NCI-H1417 (cell line): Measurements from ENCODE around the gene DNTTIP2.
A peak's percentile ranks its signal among the peaks of the same experiment; 100 is the strongest.
"Not testable (repeated sequence)": the region's sequence is repeated elsewhere in the genome, so short reads cannot be mapped to it uniquely, and the experiment has no call there.

ENCODE experiments used
- DNase-seq, 3 experiments: peaks; one replicate each; lab custom pipeline; 2025; lab: John Stamatoyannopoulos, UW

The DNTTIP2 gene, protein sequence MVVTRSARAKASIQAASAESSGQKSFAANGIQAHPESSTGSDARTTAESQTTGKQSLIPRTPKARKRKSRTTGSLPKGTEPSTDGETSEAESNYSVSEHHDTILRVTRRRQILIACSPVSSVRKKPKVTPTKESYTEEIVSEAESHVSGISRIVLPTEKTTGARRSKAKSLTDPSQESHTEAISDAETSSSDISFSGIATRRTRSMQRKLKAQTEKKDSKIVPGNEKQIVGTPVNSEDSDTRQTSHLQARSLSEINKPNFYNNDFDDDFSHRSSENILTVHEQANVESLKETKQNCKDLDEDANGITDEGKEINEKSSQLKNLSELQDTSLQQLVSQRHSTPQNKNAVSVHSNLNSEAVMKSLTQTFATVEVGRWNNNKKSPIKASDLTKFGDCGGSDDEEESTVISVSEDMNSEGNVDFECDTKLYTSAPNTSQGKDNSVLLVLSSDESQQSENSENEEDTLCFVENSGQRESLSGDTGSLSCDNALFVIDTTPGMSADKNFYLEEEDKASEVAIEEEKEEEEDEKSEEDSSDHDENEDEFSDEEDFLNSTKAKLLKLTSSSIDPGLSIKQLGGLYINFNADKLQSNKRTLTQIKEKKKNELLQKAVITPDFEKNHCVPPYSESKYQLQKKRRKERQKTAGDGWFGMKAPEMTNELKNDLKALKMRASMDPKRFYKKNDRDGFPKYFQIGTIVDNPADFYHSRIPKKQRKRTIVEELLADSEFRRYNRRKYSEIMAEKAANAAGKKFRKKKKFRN

DNA sequence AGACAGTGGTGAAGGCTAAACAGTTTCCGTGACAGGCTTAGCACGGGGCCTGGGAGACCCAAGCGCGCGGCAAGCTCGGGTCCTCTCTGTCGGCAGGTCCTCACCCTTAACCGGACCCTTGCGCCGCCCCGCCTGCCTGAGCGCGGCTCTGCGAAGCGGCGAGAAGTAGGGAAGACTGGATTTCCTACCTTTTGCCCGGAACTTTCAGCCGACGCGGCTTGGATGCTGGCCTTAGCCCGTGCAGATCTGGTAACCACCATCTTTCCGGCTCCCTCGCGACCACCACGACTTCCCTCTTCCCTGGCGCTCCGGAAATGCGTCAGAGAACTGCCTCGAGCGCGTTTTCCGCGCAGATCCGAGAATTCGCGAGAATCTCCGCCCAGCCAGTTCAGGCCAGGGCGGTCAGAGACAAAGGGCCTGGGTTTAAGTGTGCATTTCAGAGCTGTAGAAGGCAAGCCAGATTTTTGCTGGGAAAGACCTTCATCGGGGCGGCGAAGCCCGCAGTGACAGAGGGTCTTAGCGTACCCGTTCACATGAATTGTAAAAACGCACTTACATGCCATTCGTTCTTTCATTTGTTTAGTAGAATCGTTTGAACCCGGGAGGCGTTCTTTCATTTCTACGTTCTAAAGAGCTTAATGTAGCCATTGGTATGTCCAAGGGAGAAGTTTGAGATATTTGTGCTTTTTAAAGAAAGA is at the start of gene DNTTIP2:
Gene DNTTIP2 (minus strand): TSS at position 318 of the 698 bp plus-strand sequence. CDS start 58 bp downstream, at position 260.
- DNase-seq, result peak; percentile 91 to 96 (median 94)

DNA sequence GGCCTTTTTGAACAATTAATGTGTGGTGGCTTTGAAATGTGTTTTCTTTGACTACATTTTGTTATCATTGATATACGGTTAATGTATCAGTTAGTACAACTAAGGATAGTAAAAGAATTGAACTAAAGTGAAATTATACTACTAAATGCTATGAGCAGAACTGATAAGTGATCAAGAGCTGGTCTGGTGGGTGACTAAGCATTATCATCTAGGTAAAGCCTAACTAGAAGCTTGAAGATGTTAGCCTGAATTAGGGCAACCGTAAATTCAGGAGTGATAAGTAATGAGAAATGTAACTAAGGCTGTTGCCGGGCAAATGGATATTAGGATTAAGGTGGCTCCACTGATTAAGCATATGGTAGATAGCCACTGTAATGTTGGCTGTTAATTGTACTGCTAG is 46.2 kb upstream of the DNTTIP2 start:
- DNase-seq, result no peak

DNA sequence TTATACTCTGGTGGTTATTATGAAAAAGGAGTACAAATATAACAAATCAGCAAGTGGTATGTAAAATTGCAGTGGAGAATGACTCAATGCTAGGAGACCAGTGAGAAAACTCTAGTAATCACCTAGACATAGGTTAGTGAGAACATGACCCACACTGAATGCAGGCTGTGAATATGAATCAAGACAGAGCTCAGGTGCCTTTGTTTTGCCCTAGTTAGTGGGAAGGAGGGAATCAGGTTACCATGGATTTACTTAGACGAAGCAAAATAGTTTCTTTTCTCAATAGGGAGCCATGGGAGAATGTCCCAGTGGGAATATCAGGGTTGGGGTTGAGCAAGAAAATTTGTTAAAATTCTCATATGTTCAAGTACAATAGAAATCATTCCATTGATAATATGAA is 40.8 kb upstream of the DNTTIP2 start:
- peak in 1 of 3 experiments; percentile 51 for DNase-seq

DNA sequence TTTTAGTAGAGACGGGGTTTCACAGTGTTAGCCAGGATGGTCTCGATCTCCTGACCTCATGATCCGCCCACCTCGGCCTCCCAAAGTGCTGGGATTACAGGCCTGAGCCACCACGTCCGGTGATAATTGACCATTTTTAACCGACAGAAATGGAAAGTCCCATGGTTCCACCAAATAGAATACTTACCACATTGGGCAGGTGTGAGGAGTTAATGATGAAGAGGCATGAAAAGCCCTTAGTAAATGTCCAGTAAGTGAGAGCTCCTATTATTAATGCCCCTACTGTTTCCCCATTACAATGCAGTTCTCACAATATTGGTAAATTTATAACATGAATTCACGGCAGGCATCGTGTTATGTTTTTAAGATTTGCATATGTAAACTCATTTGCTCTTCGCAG is 38.3 kb upstream of the DNTTIP2 start:
- no peak for DNase-seq

DNA sequence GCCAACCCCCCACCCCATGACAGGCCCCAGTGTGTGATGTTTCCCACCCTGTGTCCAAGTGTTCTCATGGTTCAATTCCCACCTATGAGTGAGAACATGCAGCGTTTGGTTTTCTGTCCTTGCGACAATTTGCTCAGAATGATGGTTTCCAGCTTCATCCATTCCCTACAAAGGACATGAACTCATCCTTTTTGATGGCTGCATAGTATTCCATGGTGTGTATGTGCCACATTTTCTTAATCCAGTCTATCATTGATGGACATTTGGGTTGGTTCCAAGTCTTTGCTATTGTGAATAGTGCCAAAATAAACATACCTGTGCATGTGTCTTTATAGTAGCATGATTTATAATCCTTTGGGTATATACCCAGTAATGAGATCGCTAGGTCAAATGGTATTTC is 31.9 kb upstream of the DNTTIP2 start:
- not testable (repeated sequence) for DNase-seq

DNA sequence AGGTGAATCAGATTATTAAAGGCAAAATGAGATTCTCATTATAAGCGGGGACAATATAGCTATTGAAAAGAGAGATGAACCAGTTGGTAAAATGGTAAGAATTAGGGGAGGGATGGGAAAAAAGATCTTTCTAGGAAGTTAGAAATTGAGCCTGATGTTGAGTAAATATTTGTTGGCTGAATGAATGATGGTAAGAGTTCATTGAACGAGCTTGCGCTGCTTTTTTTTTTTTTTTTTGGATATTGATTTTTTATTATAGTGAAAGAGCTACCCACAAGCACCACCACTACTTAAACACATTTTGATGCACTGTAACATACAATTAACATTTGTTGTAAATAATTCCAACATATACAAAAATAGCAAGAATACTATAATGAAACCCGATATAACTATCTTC is 31.3 kb upstream of the DNTTIP2 start:
- no peak for DNase-seq

DNA sequence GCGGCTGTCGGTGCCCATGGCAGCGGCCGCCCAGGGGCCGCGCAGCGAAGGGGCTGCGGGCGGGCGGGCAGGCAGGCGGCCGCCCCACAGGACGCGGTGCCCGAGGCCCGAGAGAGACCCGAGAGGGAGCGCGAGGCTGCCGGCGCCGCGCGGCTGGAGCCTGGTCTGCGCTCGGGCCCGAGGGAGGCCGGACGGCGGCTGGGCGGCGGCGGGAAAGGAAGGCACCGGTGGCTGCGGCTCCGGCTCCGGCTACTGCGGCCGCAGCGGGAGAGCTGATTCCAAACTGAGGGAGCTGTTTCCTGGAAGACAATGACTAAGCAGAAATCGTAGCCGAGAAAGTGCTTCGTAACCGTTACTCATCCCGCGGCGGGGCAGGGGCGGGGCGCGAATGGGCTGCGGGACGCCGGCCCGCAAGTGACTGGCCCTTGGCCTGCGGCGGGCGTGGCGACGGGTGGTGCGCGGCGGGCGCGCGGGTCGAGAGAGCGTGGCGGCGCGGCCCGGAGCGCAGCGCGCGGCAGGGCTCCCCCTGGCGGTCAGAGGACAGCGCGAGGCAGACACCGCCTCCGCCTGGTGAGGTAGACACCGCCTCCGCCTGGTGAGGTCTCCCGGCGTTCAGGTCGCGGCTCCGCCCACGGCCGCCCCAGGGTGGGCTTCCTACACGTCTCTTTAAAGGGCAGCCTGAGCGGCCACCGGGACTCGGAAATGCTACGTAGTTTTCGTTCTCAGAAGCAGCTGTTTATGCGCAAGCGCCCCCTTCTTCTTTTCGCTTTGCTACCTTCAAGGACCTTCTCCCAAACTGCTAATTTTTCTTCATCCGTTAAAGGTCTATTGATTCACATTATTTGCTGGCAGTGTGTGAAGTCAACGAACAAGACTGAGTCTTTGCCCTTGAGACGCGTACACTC is 30.4 kb upstream of the DNTTIP2 start, which contains the start of gene GCLM:
Gene GCLM (minus strand): TSS at position 285 of the 905 bp plus-strand sequence. CDS start 267 bp downstream, at position 18.
- DNase-seq, result peak; percentile 90 to 91 (median 90)

DNA sequence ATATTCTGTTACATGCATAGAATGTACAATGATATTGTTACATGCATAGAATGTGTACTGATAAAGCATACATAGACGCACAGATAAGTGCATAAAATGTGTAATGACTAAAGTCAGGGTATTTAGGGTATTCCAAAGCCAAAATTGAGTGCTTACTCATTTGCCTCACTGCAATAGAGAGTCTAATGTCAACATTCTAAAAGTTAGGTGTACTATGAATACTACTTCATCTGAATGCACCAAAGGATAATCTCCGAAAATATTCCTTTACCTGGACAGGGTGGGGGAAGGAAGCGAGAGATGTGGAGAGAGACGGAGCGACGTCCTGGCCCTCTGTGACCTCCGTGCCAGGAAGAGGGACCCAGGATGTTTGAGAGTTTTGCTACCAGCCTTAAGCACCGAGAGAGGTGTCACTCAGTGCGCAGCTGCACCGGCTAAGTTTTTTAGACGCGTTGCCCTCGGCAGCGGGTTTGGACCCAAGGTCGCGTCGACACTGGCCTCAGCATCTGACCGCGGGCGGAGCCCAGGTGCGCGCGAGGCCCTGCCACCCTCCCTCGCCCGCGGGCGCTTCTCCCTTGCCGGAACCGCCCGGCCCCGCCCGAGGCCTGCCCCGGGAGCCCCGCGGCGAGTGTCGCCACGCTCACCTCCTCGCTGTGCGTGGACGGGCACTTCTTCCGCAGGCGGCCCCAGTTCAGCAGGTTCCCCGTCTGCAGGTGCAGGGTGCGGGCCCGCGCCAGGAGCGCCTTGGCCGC is 29.6 kb upstream of the DNTTIP2 start:
- DNase-seq, result peak; percentile 35 to 83 (median 77)

DNA sequence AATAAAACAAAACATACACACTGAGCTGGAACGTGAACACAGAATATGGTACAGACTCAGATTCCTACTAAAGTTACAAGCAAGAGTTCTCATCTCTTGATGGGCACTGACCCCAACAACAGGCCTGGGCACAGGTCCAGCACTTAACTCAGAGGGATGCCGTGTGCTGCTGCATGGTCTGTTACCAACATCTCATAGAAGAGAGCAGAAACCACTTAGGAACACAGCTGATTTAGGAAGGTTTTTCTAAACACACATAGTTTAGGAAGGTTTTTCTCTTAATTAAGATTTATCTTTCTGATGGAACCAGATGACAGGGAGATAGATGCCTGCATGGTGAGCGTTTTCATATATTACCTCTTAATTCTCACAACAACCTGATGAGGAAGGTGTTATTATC is 28.7 kb upstream of the DNTTIP2 start:
- DNase-seq, result peak in 2 of 3 experiments; percentile 50 to 58

DNA sequence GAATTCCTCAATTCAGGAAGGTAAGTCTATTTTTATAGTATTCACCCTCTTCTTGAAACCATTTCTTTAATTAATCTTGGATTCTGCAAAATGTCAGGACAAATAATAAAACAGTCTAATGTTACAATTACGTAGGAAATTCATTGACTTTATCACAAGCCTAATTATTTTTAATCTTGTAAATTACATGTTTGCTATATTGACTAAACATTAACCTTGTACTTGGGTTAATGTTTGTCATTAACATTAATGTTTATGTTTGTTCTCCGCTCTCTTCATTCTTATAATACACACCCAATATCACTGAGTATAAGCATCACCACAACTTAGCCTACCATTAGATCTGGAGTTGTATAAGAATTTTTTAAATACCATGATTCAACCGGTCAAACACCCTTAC is 27.5 kb upstream of the DNTTIP2 start:
- DNase-seq, result no peak

DNA sequence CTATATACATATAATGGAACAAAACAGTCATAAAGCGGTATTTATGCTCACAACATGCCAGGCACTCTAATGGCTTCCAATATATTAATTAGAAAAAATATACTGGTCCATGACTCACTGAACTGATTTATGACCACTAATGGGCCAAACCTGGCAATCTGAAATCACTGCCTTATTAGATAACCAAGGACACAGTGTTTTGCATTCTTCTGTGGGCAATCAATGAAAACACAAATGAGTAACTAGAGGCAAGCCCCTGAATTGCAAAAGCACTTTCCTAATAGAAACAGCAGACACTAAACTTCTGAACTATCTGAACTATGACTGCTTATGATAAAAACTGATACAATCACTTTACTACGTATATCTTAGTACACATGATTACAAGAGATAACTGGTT is 26.7 kb upstream of the DNTTIP2 start:
- peak in 1 of 3 experiments; percentile 14 for DNase-seq

DNA sequence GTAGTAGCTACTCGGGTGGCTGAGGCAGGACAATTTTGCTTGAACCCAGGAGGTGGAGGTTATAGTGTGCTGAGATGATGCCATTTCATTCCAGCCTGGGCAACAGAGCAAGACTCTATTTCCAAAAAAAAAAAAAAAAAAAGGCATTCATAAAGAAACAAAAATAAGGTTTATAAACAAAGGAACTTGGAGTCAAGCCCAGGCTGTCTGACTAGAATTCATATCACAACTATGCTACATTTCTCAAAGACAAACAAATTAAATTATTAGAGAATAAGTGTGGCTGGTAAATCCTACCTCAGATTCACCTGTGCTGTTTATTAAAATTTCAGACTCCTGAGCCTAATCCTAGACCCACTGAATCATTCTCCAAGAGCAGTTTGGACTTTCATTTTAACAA is 26.0 kb upstream of the DNTTIP2 start:
- DNase-seq, result no peak

DNA sequence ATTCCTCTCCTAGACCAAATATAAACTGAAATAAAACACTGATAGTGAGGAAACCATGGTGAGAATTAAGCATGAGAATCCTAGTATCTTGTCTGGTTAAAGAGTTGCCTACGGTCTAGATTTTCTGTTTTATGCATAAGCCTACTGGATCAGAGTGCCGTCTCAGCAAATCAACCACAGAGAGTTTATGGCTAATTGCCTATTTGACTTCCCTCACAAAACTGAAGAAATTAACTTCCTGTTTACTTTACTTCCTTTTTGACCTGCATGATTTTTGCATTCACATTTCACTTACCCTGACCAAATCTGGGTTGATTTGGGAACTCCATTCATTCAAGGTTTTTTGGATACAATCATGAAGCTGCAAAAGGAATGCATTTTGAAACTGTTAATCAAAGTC is 25.2 kb upstream of the DNTTIP2 start:
- DNase-seq, result no peak

DNA sequence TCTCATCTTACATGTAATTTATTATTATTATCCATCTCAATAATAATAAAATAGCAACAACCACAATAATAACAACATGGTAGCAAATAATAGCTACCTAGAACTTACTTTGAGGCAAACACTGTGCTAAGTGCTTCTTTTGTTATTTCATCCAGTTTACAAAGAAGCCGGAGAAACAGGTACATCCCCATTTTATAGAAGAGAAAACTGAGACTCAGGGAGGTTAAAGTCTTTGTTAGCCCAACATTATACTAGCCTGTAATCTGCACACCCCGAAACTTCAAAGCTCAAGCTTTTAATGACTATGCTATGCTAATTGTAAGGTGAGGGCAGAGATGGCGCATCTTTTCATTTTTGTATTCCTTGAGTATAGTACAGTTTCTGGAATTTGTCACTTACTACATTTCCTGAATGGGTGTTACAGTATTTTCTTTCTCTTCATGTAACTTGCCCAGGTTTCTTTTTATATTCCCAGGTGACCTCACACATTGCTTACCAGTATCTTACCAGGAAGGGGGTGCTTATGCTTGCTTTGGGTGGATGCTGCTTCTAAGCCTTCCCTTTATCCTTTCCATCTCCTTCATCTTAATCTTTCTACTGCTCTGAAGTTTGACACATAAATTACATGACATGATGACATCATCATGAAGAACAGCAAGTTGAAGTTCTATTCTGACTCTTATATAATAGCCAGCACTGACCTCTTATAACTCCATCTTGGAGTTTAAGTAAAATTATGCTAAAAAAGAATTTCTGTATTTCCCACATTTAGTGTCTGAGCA is 21.9 kb upstream of the DNTTIP2 start:
- DNase-seq, result no peak

DNA sequence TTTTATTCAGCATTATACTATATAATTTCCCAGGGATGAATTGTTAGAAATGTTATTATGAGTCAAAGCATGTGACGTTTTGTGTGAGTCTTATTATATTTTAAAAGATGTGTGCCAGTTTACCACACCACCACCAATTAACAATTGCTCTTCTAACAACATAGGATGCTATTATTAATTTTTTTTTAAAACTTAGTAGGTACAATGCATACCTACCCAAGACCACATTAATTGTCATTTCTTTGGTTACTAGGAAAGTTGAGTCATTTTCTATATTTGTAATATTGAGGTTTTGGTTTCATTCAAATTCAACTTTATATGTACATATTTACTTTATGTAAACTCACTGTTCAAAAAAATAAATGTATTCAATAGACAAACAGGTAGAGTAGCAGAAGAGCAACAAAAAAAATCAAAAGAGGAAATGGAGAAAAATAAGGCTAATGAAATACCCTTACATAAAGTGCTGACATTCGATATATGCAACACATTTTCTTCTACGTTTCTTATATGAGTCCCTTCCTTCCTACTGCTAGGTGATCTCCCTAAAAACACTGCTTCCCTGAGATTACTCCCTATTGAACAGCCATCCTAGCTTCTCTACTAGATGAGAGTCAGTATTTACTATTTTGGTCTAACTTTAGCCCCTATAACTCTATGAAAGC is 20.7 kb upstream of the DNTTIP2 start:
- no peak for DNase-seq

DNA sequence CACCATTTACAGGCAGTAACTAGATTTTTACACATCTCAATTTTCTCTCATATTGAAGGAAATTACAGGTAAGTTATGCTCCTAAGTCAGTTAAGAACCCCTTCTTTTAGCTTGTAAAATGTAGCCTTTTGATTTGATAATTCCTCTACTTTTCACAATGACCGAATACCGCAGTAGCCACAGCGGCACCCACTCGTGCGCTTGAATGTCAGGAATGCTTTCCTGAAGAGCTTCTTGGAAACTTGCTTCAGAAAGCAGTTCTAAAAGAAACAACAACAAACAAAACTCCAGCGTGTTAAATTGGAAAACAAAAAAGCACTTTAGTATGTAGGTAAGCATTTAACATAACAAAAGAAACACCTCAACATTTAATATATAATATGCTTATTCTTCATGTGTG is 9.9 kb upstream of the DNTTIP2 start:
- DNase-seq, result no peak

DNA sequence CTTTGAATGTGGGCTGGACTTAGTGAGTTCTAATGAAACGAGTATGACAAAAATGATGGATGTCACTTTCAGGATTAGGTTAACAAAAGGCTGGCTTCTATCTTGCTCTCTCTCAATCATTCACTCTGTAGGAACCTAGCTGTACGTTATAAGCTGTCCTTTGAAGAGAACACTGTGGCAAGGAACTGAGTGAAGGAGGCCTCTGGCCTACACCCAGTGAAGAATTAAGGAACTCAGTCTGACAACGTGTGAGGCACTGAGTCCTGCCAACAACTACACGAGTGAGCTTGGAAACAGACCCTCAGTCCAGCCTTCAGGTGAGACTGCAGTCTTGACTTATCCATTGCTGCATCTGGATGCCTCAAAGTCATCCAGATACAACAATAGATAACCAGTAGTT is 3.3 kb upstream of the DNTTIP2 start:
- DNase-seq, result no peak

DNA sequence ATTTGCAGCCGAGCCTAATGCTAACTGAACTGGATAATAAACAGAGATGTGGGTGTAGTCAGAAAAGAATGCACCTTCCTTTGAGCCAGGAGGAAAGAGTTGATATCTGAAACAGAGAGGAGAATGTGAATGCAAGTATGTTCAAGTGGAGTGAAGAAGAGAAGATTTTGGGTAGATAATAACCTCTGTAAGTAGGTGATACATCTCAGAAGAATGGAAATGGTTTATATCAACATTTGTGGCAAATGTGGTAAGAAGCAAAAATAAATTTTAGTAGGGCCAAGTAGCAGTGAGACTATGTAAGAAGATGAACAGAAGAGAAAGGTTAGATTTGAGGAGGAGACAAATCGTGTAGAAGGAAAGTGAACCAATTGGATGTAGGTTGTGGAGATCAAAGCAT is 1.7 kb upstream of the DNTTIP2 start:
- DNase-seq, result no peak

DNA sequence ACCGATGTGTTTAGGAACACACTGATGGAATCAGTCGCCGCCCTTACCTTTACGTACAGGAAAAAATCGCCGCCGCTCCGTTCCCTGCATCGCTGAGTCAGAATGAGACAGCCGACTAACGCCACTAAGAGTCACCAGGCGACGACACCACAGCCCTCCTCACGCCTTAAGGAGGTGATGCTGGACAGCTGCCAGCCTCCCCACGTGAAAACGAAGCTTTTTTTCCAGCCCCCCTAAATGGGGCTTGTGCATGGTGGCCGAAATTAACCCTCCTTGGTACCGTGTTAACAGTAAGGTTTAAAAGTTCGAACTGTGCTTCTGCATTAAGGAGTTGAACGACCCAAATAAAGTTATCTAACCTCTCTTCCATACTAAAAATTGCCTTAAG is 511 bp downstream of the DNTTIP2 start:
- peak in 2 of 3 experiments; percentile 29 to 63 for DNase-seq
